ENCODE measurements around the gene DCX.

DNA sequence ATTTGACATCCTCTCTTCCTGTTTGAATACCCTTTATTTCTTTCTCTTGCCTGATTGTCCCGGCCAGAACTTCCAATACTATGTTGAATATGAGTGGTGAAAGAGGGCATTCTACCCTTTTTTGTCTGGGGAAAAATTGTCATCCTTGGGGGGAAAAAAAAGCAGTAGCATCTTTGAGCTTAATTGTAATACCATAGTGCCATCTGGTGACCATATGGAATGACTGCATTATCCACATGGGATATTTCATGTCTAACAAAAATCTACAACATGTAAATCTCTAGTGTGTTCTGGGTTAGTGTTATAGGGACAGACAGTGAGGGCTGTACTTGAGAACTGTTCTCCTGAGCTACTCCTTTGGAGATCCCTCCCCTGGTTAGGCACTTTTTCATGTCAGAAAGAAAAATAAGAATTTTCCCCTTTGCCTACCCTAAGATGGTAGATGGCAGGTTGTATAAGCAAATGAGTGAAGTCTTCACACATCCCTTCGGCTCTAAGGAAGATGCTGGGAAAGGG, 167.7 kb downstream of the DCX start:
- TF ChIP-seq POLR2A (IDR thresholded peaks at IDR 0.05; ENCODE audit: low read length) (no peak), GATA1 (IDR thresholded peaks at IDR 0.05; ENCODE audit: low read depth, low read length) (no peak)
